BLaER1 (cell line): Measurements from ENCODE around the gene GRB10.

Experiments used
- H3K27ac ChIP-seq: shearing (Covaris generic); formaldehyde crosslinking; 2 replicates; pipeline ENCODE4 v1.8.1; 2022
- H3K27me3 ChIP-seq: shearing (Covaris generic); formaldehyde crosslinking; 2 replicates; pipeline ENCODE4 v1.8.1; 2022
- H3K36me3 ChIP-seq: shearing (Covaris generic); formaldehyde crosslinking; 2 replicates; pipeline ENCODE4 v1.8.1; 2022
- H3K4me1 ChIP-seq: shearing (Covaris generic); formaldehyde crosslinking; 2 replicates; pipeline ENCODE4 v1.8.1; 2022
- H3K4me2 ChIP-seq: shearing (Covaris generic); formaldehyde crosslinking; 2 replicates; pipeline ENCODE4 v1.8.1; 2022
- H3K4me3 ChIP-seq: shearing (Covaris generic); formaldehyde crosslinking; 2 replicates; pipeline ENCODE4 v1.8.1; 2022
- H3K9ac ChIP-seq: shearing (Covaris generic); formaldehyde crosslinking; 2 replicates; pipeline ENCODE4 v1.8.1; 2022
- H3K9me3 ChIP-seq: shearing (Covaris generic); formaldehyde crosslinking; 2 replicates; pipeline ENCODE4 v1.8.1; 2022
- H4K20me1 ChIP-seq: shearing (Covaris generic); formaldehyde crosslinking; 2 replicates; pipeline ENCODE4 v1.8.1; 2022
- Cebpa-rat ChIP-seq: shearing (Covaris generic); IDR thresholded peaks from 2 replicates; pipeline ENCODE4 v1.8.1; 2022

Gene GRB10

DNA sequence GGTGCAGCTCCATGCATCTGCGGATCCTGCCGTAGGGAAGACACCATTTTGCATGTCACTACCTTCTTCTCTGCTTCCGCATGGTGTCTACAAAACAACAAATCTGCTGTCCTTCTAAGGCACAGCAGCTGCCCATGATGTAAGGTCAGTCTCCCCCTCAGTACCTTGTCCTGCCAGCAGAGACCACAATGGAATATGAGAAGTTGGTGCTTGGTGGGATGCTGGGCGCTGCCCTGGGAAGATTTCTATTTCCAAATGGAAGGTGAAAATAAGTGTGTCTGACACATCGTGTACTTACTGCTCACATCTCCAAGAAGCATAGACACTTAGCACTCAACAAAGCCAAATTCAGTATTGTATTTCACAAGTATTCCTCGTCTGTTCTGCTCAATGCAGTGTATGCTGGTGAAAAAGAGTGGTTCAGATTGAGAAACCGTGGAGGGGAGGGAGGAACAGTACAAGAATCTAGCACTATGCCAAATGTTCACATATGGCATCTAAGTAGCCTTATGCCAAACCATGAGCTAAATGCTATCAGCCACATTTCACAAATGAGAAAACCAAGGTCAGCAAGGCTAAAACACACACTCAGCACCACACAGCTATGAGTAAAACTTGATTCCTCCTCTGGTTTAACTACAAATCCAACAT is 95.0 kb downstream of the GRB10 start:
- Histone ChIP-seq H3K4me1 (peaks cover 35% of the 10 kb centered on the region), H4K20me1 (peaks cover 32% of the 10 kb centered on the region; the same call in 1 of the 2 replicates), H3K27me3 (no peaks in the 10 kb centered on the region), H3K9ac (no peak overlapping the region), H3K4me3 (no peak overlapping the region), H3K36me3 (peaks cover 53% of the 10 kb centered on the region), H3K9me3 (peaks cover 4% of the 10 kb centered on the region; the same call in 1 of the 2 replicates), H3K4me2 (peak overlapping the region; percentile 27), H3K27ac (peak overlapping the region; percentile 14; the same call in 1 of the 2 replicates)
- no peak for TF ChIP-seq Cebpa-rat

DNA sequence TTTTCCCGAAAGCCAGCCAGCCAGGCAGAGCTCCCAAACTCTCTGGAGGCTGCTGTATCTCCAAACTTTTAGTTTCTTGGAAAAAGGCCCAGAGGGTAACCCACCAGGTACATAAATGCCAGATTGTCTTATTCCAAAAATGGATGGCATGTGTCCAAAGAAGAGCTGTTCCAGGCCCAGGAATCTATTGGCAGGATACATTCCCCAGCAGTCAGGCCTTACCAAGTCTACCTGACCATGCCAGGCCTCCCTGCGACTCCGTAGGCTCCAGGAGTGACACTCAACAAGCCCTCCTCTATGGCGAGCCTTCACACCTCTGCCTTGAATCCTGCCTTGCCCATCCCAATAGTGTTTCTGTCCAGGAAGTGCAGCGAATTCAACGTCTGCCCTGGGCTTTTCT is 95.6 kb downstream of the GRB10 start:
- Histone ChIP-seq H4K20me1 (peaks cover 27% of the 10 kb centered on the region; the same call in 1 of the 2 replicates), H3K4me3 (no peak overlapping the region), H3K4me2 (no peak overlapping the region), H3K9ac (no peak overlapping the region), H3K4me1 (peaks cover 32% of the 10 kb centered on the region), H3K27ac (no peak overlapping the region), H3K36me3 (peaks cover 51% of the 10 kb centered on the region), H3K9me3 (peaks cover 4% of the 10 kb centered on the region; the same call in 1 of the 2 replicates), H3K27me3 (no peaks in the 10 kb centered on the region)
- TF ChIP-seq Cebpa-rat: no peak

DNA sequence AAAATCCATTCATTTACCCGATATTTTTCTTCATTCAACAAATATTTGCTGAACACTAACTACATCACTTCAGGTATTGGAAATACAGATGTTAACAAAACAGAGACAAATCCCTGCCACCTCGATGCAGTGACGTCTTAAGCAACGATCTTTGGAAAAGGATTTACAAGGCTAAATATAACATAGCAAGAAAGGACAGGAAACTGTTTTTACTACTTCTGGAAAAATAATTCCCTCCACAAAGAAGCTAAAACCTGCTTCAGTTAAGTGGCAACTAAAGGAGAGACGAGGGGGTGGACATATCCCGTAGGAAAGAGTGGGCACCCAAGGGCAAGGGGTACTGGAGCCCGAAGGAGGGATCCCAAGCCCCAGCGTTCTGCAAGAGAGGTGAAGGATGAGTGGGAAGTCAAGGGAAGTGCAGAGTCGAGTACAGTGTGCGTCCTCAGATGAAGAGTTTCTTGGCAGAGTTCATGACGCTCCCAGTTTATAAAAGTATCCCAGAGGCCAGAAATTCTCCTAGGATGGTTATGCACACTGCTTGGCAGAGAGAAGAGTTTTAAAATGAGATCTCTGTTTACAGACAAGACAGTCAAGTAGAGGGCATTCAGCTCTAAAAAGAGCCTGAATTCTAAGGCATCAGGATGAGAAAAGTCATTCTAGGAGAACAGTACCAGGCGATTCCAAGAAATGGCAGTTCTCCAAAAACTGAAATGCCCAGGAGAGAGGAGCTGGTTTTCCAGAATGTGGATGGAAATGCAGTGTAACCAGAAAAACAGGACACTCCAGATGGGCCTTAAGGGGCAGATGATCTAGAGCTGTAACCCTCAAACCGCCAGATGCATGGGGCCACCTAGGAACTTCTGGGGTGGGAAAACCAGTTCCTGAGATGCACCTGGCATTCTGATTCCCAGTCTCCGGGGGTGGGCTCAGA is 97.3 kb downstream of the GRB10 start:
- H3K27me3 ChIP-seq: no peaks in the 10 kb centered on the region
- H3K27ac ChIP-seq: no peak overlapping the region
- peaks cover 4% of the 10 kb centered on the region; the same call in 1 of the 2 replicates for H3K9me3 ChIP-seq
- no peak for TF ChIP-seq Cebpa-rat
- H3K9ac ChIP-seq: no peak overlapping the region
- H3K4me3 ChIP-seq: no peak overlapping the region
- H4K20me1 ChIP-seq: peaks cover 39% of the 10 kb centered on the region; the same call in 1 of the 2 replicates
- H3K4me1 ChIP-seq: peaks cover 49% of the 10 kb centered on the region
- no peak overlapping the region for H3K4me2 ChIP-seq
- H3K36me3 ChIP-seq: peaks cover 49% of the 10 kb centered on the region

DNA sequence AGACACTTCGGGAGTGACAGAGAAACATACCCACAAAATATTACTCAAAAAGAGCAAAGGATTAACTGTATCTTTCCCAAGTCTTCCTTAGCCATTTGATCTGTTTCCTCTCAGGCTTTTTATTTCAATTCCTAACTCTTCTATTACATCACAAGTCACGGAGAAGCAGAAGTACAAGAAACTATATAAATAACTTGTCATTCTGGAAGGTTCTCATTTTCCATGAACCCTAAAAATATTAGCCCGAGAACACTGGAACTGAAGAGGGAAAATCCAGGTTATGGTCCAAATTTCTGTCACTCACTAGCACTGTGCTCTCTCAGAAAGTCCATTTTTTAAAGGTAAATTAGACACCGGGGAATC is 98.0 kb downstream of the GRB10 start:
- Histone ChIP-seq H3K4me1 (peaks cover 56% of the 10 kb centered on the region), H4K20me1 (peaks cover 46% of the 10 kb centered on the region; the same call in 1 of the 2 replicates), H3K4me2 (peak overlapping the region; percentile 26), H3K9ac (no peak overlapping the region), H3K27ac (no peak overlapping the region), H3K9me3 (peaks cover 4% of the 10 kb centered on the region; the same call in 1 of the 2 replicates), H3K36me3 (peaks cover 48% of the 10 kb centered on the region), H3K27me3 (no peaks in the 10 kb centered on the region), H3K4me3 (no peak overlapping the region)
- no peak for TF ChIP-seq Cebpa-rat

DNA sequence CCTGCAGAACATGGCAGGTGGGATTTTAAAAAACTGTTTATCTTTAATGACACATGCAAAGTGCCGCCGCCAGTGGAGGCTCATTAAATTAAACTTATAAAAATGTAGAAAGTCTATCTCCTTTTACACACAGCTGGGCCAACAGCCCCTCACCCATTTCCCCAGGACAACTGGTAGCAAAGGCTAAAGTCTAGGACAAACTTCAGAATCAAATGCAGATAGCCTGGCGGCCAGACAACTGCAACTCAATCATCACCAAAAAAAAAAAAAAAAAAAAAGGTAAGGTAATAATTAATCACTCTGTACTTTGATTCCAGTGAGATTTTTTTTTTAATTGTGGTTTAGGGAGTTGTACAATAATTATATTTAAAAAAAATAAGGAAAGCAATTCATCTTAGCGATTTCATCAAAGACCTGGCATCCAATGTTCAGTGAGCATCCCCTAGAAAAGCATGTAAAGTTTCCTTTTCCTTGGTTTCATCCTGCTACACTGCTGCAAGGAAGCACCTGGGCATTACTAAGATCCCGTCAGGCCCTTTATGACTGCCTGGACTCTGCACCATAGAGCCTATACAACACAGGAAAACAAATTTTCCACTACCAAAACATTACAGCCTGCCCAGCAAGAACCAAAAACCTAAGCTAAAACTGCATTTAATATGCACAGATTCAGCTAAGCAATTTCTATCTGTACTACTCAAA is 98.5 kb downstream of the GRB10 start:
- peaks cover 45% of the 10 kb centered on the region for H3K36me3 ChIP-seq
- no peak overlapping the region for H3K27ac ChIP-seq
- no peak overlapping the region for H3K4me3 ChIP-seq
- H3K9ac ChIP-seq: no peak overlapping the region
- no peaks in the 10 kb centered on the region for H3K27me3 ChIP-seq
- H4K20me1 ChIP-seq: peaks cover 48% of the 10 kb centered on the region; the same call in 1 of the 2 replicates
- H3K4me2 ChIP-seq: peak overlapping the region; percentile 26
- H3K9me3 ChIP-seq: peaks cover 4% of the 10 kb centered on the region; the same call in 1 of the 2 replicates
- peaks cover 54% of the 10 kb centered on the region for H3K4me1 ChIP-seq
- no peak for TF ChIP-seq Cebpa-rat

DNA sequence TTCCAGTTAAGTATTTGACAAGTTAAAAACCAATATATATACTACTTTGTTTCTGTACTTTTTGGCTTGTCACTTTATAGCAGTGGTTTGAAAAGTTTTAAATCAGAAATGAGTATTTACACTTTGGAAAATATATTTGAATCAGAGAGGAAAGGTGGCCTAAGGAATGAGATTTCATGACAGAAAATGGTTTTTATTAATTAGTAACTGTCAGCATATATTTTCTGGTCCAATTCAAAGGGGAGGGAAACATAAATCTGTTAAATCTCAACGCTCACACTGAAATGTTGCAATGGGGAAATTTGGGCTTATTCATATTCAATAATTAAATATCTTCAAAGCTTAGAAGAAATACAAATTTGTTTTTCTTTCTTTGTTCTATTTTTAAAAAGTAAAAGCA is 100.1 kb downstream of the GRB10 start:
- H4K20me1 ChIP-seq: peaks cover 45% of the 10 kb centered on the region; the same call in 1 of the 2 replicates
- no peaks in the 10 kb centered on the region for H3K27me3 ChIP-seq
- H3K4me1 ChIP-seq: peaks cover 54% of the 10 kb centered on the region
- H3K4me2 ChIP-seq: no peak overlapping the region
- H3K4me3 ChIP-seq: no peak overlapping the region
- no peak overlapping the region for H3K9ac ChIP-seq
- no peak overlapping the region for H3K27ac ChIP-seq
- H3K36me3 ChIP-seq: peaks cover 36% of the 10 kb centered on the region
- peaks cover 4% of the 10 kb centered on the region; the same call in 1 of the 2 replicates for H3K9me3 ChIP-seq
- no peak for TF ChIP-seq Cebpa-rat

DNA sequence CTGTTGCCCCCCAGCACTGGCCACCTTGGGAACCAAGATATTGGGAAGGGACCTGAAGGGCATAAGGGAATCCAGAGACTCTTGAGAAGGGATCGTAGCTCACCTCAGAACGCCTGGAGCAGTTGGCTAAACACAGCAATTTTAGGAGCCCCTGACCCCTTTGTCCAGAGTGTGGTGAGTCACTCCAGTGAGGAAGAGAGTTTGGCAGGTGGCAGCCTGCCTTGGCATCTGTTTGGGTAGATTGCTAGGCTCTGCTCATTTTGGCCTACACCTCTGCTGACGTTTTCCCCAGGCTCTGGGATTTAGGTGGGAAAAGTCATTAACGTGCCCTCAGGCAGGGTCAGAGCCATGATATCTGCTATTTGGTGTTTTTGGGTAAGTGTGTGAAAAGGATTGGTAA is 100.6 kb downstream of the GRB10 start:
- H3K27ac ChIP-seq: no peak overlapping the region
- H3K27me3 ChIP-seq: no peaks in the 10 kb centered on the region
- TF ChIP-seq Cebpa-rat: no peak
- peaks cover 35% of the 10 kb centered on the region for H3K36me3 ChIP-seq
- H3K9ac ChIP-seq: peak overlapping the region; percentile 2; the same call in 1 of the 2 replicates
- peaks cover 4% of the 10 kb centered on the region; the same call in 1 of the 2 replicates for H3K9me3 ChIP-seq
- no peak overlapping the region for H3K4me3 ChIP-seq
- H4K20me1 ChIP-seq: peaks cover 41% of the 10 kb centered on the region; the same call in 1 of the 2 replicates
- H3K4me1 ChIP-seq: peaks cover 54% of the 10 kb centered on the region
- peak overlapping the region; percentile 57 for H3K4me2 ChIP-seq

DNA sequence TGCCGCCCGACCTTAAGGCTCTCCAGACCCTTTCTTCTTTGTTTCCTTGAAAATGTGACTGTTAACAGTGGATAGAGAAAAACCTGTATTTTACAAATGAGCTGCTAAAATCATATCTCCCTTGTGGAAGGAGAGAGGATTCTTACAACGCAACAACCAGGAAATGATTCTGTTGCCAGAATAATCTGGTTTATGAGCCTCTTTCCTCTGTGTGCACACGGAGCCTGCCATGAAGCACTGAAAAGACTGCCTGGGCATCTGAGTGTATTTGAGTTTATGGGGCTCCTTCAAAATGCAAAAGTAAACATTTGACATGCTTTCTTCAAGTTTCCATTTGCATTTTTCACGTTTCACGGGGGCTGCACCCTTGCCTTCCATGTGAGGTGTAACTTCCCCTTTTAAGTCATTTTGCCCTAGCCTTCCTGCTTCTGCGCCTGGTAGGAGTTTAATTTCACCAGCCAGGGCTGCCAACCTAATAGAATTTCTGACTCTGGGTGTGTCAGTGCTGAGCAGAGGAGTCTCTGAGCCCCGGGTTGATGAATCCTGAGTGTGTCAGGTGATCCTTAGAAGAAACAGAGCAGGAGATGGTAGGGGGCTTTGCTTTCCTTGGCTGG is 101.2 kb downstream of the GRB10 start:
- Histone ChIP-seq H3K4me1 (peaks cover 54% of the 10 kb centered on the region), H3K9me3 (peaks cover 4% of the 10 kb centered on the region; the same call in 1 of the 2 replicates), H3K9ac (peak overlapping the region; percentile 2; the same call in 1 of the 2 replicates), H4K20me1 (peaks cover 38% of the 10 kb centered on the region; the same call in 1 of the 2 replicates), H3K4me3 (no peak overlapping the region), H3K36me3 (peaks cover 33% of the 10 kb centered on the region), H3K27me3 (no peaks in the 10 kb centered on the region), H3K4me2 (peak overlapping the region; percentile 57), H3K27ac (no peak overlapping the region)
- TF ChIP-seq Cebpa-rat: no peak
